GM12891 (cell line): ENCODE results near the gene DOC2A.
"Not testable (repeated sequence)": the region's sequence is repeated elsewhere in the genome, so short reads cannot be mapped to it uniquely, and the experiment has no call there.

Experiments
- DNase-seq: peaks from one replicate; pipeline ENCODE4 v3.0.0; 2011; ENCODE audit warnings: low spot score; ENCODE audit not compliant: insufficient read length
- FAIRE-seq: peaks from 2 replicates; lab custom pipeline; 2011; peaks lifted over from hg19 to GRCh38; lab: Jason Lieb, UNC
- PAX5 ChIP-seq: IDR thresholded peaks from 2 replicates; pipeline ENCODE4 v1.6.1; 2011; ENCODE audit warnings: low read length, moderate library complexity, mild to moderate bottlenecking; ENCODE audit not compliant: insufficient read depth, severe bottlenecking
- POLR2A ChIP-seq: IDR thresholded peaks from 2 replicates; pipeline ENCODE4 v1.6.1; 2011; ENCODE audit warnings: low read depth, low read length, control low read depth
- POLR2AphosphoS5 ChIP-seq: IDR thresholded peaks from 2 replicates; pipeline ENCODE4 v1.6.1; 2011; ENCODE audit warnings: low read depth, low read length, control low read depth
- POU2F2 ChIP-seq: IDR thresholded peaks from 2 replicates; pipeline ENCODE4 v1.6.1; 2011; ENCODE audit warnings: low read depth, mild to moderate bottlenecking, control low read depth, low read length, moderate library complexity
- SPI1 ChIP-seq: IDR thresholded peaks from 2 replicates; pipeline ENCODE4 v1.6.1; 2011; ENCODE audit warnings: low read depth, low read length, control low read depth
- TAF1 ChIP-seq: IDR thresholded peaks from 2 replicates; pipeline ENCODE4 v1.6.1; 2011; ENCODE audit warnings: low read depth, low read length, control low read depth

DOC2A gene

GRCh38 chr16:29973384-29974246 is 37.2 kb downstream of the DOC2A start, which contains the start of gene TAOK2:
TAOK2 (plus strand) TSS chr16:29973868; CDS start chr16:29977773, 3,905 bp downstream.
- TF ChIP-seq TAF1 = peak; percentile 56
- peak; percentile 85 for TF ChIP-seq POLR2AphosphoS5
- TF ChIP-seq POLR2A = peak; percentile 84
- TF ChIP-seq PAX5 = peak; percentile 24
- 0 out of 2 replicates have a peak, but pooled peaks have one; percentile 39 for TF ChIP-seq POU2F2
- TF ChIP-seq SPI1 = peak; percentile 35; the same call in 1 of the 2 replicates
- peak; percentile 100 for DNase-seq

GRCh38 chr16:29972992-29973383 is 37.8 kb downstream of the DOC2A start:
- TF ChIP-seq POLR2AphosphoS5 (no peak), TAF1 (no peak), SPI1 (no peak), POLR2A (no peak), PAX5 (no peak), POU2F2 (no peak)
- no peak for DNase-seq

More at GRCh38 chr16:29973384-29974246, 37.2 kb downstream of the DOC2A start, which contains the start of gene TAOK2:
- FAIRE-seq = peak; percentile 95

GRCh38 chr16:29972500-29972899 is 38.3 kb downstream of the DOC2A start:
- no peak for FAIRE-seq
- TF ChIP-seq POLR2AphosphoS5 (no peak), SPI1 (no peak), POLR2A (no peak), POU2F2 (no peak), TAF1 (no peak), PAX5 (no peak)
- DNase-seq = no peak

More at GRCh38 chr16:29972992-29973383, 37.8 kb downstream of the DOC2A start:
- FAIRE-seq = no peak

- no peak for DNase-seq
- no peak for FAIRE-seq
- TF ChIP-seq POLR2AphosphoS5 (no peak), POLR2A (no peak), PAX5 (no peak), TAF1 (no peak), SPI1 (no peak), POU2F2 (no peak)
These were observed 39.5 kb downstream of the DOC2A start for GRCh38 chr16:29971304-29971703.

- no peak for DNase-seq
- no peak for FAIRE-seq
- no peak for TF ChIP-seq TAF1
- TF ChIP-seq POLR2A = no peak
These were observed 42.6 kb downstream of the DOC2A start for GRCh38 chr16:29968205-29968604.

- TF ChIP-seq POLR2AphosphoS5 = no peak
- no peak for TF ChIP-seq PAX5
- no peak for TF ChIP-seq TAF1
- no peak for TF ChIP-seq POU2F2
- TF ChIP-seq POLR2A = no peak
- no peak for TF ChIP-seq SPI1
- DNase-seq (no peak), FAIRE-seq (no peak)
These were observed 47.6 kb downstream of the DOC2A start for GRCh38 chr16:29963021-29963743.

- no peak for DNase-seq
- no peak for TF ChIP-seq POU2F2
- no peak for TF ChIP-seq POLR2A
- TF ChIP-seq TAF1 = no peak
- no peak for TF ChIP-seq PAX5
- TF ChIP-seq POLR2AphosphoS5 = no peak
- no peak for TF ChIP-seq SPI1
- FAIRE-seq = no peak
These were observed 48.4 kb downstream of the DOC2A start for GRCh38 chr16:29962344-29962994.

- FAIRE-seq = peak; percentile 96
- DNase-seq = peak; percentile 98
- TF ChIP-seq TAF1 = peak; percentile 74; the same call in 1 of the 2 replicates
- TF ChIP-seq POLR2A = peak; percentile 54; the same call in 1 of the 2 replicates
- TF ChIP-seq POU2F2 = no peak
- no peak for TF ChIP-seq PAX5
- TF ChIP-seq SPI1 = no peak
- peak; percentile 48; the same call in 1 of the 2 replicates for TF ChIP-seq POLR2AphosphoS5
These were observed 49.1 kb downstream of the DOC2A start, which contains the start of gene TMEM219 for GRCh38 chr16:29961479-29962343. TMEM219 (plus strand) TSS chr16:29962079; CDS start chr16:29963144, 1,065 bp downstream.

- DNase-seq (no peak), FAIRE-seq (no peak)
- TF ChIP-seq POLR2A = no peak
These were observed 49.7 kb downstream of the DOC2A start for GRCh38 chr16:29961127-29961478.

GRCh38 chr16:29959821-29960220 is 51.0 kb downstream of the DOC2A start:
- DNase-seq, FAIRE-seq: not testable (repeated sequence)
